IMR-90 (cell line): ENCODE data around the gene PRSS38. TPM values are rescaled to one million over a fixed set of nuclear protein-coding genes. Genes with fewer than 3 reads are reported as not detected.

Experiments used
- ATAC-seq: fragments of 200-7000 bp; cut with Tn5 transposase; 2 replicates; pipeline ENCODE4 v1.9.1; 2020; ENCODE audit warnings: low read depth, mild to moderate bottlenecking, moderate library complexity
- BruUV-seq: library from RNA; stranded (reverse); fragments of 400-500 nt; replicated peaks from 2 replicates; lab custom pipeline; 2021; lab: Mats Ljungman, UMichigan
- CTCF ChIA-PET: fragments of 300-600 bp; formaldehyde crosslinking; extraction: SDS; loops from one replicate; lab custom pipeline; 2021; ENCODE audit warnings: antibody characterized with exemption; lab: Yijun Ruan, JAX
- POLR2A ChIA-PET: fragments of 300-600 bp; sonication (Branson Sonifier 250); formaldehyde crosslinking; loops from one replicate; lab custom pipeline; 2022; ENCODE audit warnings: antibody characterized with exemption; ENCODE audit not compliant: unreplicated experiment; lab: Charles Lee
- DNase-seq: peaks from one replicate; pipeline ENCODE4 v3.0.0; 2013
- H2AFZ ChIP-seq: replicated peaks from 2 replicates; pipeline ENCODE3; 2013; ENCODE audit warnings: low read length, mild to moderate bottlenecking; ENCODE audit not compliant: poor library complexity
- H2AK5ac ChIP-seq: 2 replicates; pipeline ENCODE4 v1.6.1; 2013; ENCODE audit warnings: low read depth, low read length, inconsistent platforms
- H2AK9ac ChIP-seq: replicated peaks from 2 replicates; pipeline ENCODE3; 2013; ENCODE audit warnings: mild to moderate bottlenecking, low read depth, low read length, moderate library complexity; ENCODE audit not compliant: poor library complexity
- H2BK120ac ChIP-seq: 2 replicates; pipeline ENCODE4 v1.6.1; 2013; ENCODE audit warnings: low read depth, low read length, inconsistent platforms
- H2BK15ac ChIP-seq: 3 replicates; pipeline ENCODE4 v1.6.1; 2013; ENCODE audit warnings: low read depth, low read length, inconsistent platforms
- H2BK20ac ChIP-seq: 2 replicates; pipeline ENCODE4 v1.6.1; 2013; ENCODE audit warnings: low read depth, mild to moderate bottlenecking, inconsistent platforms, low read length, moderate library complexity
- H2BK5ac ChIP-seq: 2 replicates; pipeline ENCODE4 v1.6.1; 2013; ENCODE audit warnings: mild to moderate bottlenecking, low read depth, low read length, inconsistent platforms; ENCODE audit not compliant: poor library complexity, severe bottlenecking
- H3K14ac ChIP-seq: replicated peaks from 2 replicates; pipeline ENCODE4 v1.6.1; 2013; ENCODE audit warnings: low read depth, low read length, inconsistent platforms
- H3K18ac ChIP-seq: 2 replicates; pipeline ENCODE4 v1.6.1; 2013; ENCODE audit warnings: low read depth, low read length, control low read depth
- H3K23ac ChIP-seq: 2 replicates; pipeline ENCODE4 v1.6.1; 2013; ENCODE audit warnings: low read depth, low read length, inconsistent platforms
- H3K27ac ChIP-seq: 2 replicates; pipeline ENCODE4 v1.5.1; 2013; ENCODE audit warnings: mild to moderate bottlenecking, control low read depth, low read length; ENCODE audit not compliant: insufficient read depth
- H3K27me3 ChIP-seq: 2 replicates; pipeline ENCODE4 v1.6.1; 2013; ENCODE audit warnings: low read length; ENCODE audit not compliant: control insufficient read depth, insufficient read depth
- H3K36me3 ChIP-seq: 2 replicates; pipeline ENCODE4 v1.6.1; 2013; ENCODE audit warnings: low read length, mixed read lengths; ENCODE audit not compliant: control insufficient read depth, insufficient read depth
- H3K4ac ChIP-seq: 2 replicates; pipeline ENCODE4 v1.6.1; 2013; ENCODE audit warnings: low read depth, low read length, inconsistent platforms
- H3K4me1 ChIP-seq: 2 replicates; pipeline ENCODE4 v1.6.1; 2013; ENCODE audit warnings: low read length, mixed read lengths; ENCODE audit not compliant: control insufficient read depth, insufficient read depth
- H3K4me2 ChIP-seq: 2 replicates; pipeline ENCODE4 v1.6.1; 2013; ENCODE audit warnings: low read depth, mild to moderate bottlenecking, control low read depth, low read length, moderate library complexity
- H3K4me3 ChIP-seq: 2 replicates; pipeline ENCODE4 v1.5.1; 2013; ENCODE audit warnings: low read depth, mild to moderate bottlenecking, control low read depth, low read length, moderate library complexity; ENCODE audit not compliant: insufficient read depth
- H3K56ac ChIP-seq: 2 replicates; pipeline ENCODE4 v1.6.1; 2013; ENCODE audit warnings: low read length, inconsistent platforms; ENCODE audit not compliant: insufficient read depth; ENCODE audit errors: extremely low read depth
- H3K79me1 ChIP-seq, 2 experiments: 2 replicates each; pipeline ENCODE4 v1.6.1; 2013; ENCODE audit warnings: low read length in 2 of 2, inconsistent platforms in 1 of 2, low read depth in 1 of 2
- H3K9ac ChIP-seq: 2 replicates; pipeline ENCODE4 v1.6.1; 2013; ENCODE audit warnings: low read depth, low read length, control low read depth
- H3K9me1 ChIP-seq: 2 replicates; pipeline ENCODE4 v1.6.1; 2013; ENCODE audit warnings: low read length, inconsistent platforms; ENCODE audit not compliant: insufficient read depth
- H3K9me3 ChIP-seq: 2 replicates; pipeline ENCODE4 v1.6.1; 2013; ENCODE audit warnings: low read length; ENCODE audit not compliant: control insufficient read depth, insufficient read depth
- H4K20me1 ChIP-seq: 2 replicates; pipeline ENCODE4 v1.6.1; 2013; ENCODE audit warnings: low read length, inconsistent platforms; ENCODE audit not compliant: insufficient read depth
- H4K5ac ChIP-seq: 2 replicates; pipeline ENCODE4 v1.6.1; 2013; ENCODE audit warnings: mild to moderate bottlenecking, low read depth, low read length, control low read depth
- H4K8ac ChIP-seq, 2 experiments: 2 replicates each; pipeline ENCODE4 v1.6.1; 2013; ENCODE audit warnings: low read depth in 2 of 2, low read length in 2 of 2, control low read depth in 1 of 2, inconsistent platforms in 1 of 2
- H4K91ac ChIP-seq: 2 replicates; pipeline ENCODE4 v1.6.1; 2013; ENCODE audit warnings: low read depth, low read length, inconsistent platforms; ENCODE audit not compliant: insufficient read depth
- FOS ChIP-seq: fragments of 150-350 bp; IDR thresholded peaks from 2 replicates; pipeline ENCODE4 v1.6.1; 2016; ENCODE audit warnings: low read depth, low read length
- MAZ ChIP-seq: IDR thresholded peaks from 2 replicates; pipeline ENCODE4 v1.6.1; 2012; ENCODE audit warnings: low read depth, mild to moderate bottlenecking, low read length, improper control_type of control experiment, moderate library complexity, borderline replicate concordance
- MXI1 ChIP-seq: IDR thresholded peaks from 2 replicates; pipeline ENCODE4 v1.6.1; 2012; ENCODE audit warnings: low read depth, mild to moderate bottlenecking, low read length, moderate library complexity, borderline replicate concordance
- NFE2L2 ChIP-seq: fragments of 150-350 bp; IDR thresholded peaks from 2 replicates; pipeline ENCODE4 v1.6.1; 2016; ENCODE audit warnings: low read depth, mild to moderate bottlenecking, low read length
- POLR2A ChIP-seq: IDR thresholded peaks from 2 replicates; pipeline ENCODE4 v1.6.1; 2012; ENCODE audit warnings: mild to moderate bottlenecking, low read depth, low read length
- RCOR1 ChIP-seq: IDR thresholded peaks from 2 replicates; pipeline ENCODE4 v1.6.1; 2012; ENCODE audit warnings: mild to moderate bottlenecking, low read length, improper control_type of control experiment; ENCODE audit not compliant: insufficient replicate concordance
- RFX5 ChIP-seq: IDR thresholded peaks from 2 replicates; pipeline ENCODE4 v1.8.0; 2012; ENCODE audit warnings: low read depth, mild to moderate bottlenecking, low read length, moderate library complexity
- SMC3 ChIP-seq: fragments of 150-350 bp; IDR thresholded peaks from 2 replicates; pipeline ENCODE4 v1.6.1; 2016; ENCODE audit warnings: low read depth, mild to moderate bottlenecking, antibody characterized with exemption, low read length, moderate library complexity
- WGBS, 2 experiments: methylation state at CpG; one replicate each; pipeline versions ENCODE4 v1.1.5 to v1.1.7; 2013; ENCODE audit warnings: missing lambda C conversion rate in 2 of 2; ENCODE audit not compliant: insufficient read length in 1 of 2; ENCODE audit errors: extremely low coverage in 2 of 2; 5-methylcytosine and 5-hydroxymethylcytosine counted together
- dilution Hi-C: fragments of 300-500 bp; cut with HindIII; formaldehyde crosslinking; loops from one replicate; pipeline ENCODE4 v1.14.3; 2018; ENCODE audit warnings: low sequenced_read_pairs; ENCODE audit not compliant: unreplicated experiment
- in situ Hi-C: fragments of 300-500 bp; cut with MboI; formaldehyde crosslinking; loops from 3 replicates; pipeline ENCODE4 v1.14.3; 2019; ENCODE audit warnings: low sequenced_read_pairs, inconsistent platforms, mixed read lengths
- intact Hi-C: fragments of 100-400 bp; cut with micrococcal nuclease; formaldehyde crosslinking; loops from 2 replicates; pipeline ENCODE4 v1.10.0; 2022
- polyA plus RNA-seq, 3 experiments: library from polyadenylated mRNA; depleted of rRNA; stranded (reverse); fragments of >200 nt; gene quantifications; 2 replicates each; pipeline ENCODE4 v1.2.3, GENCODE V29; 2012; ENCODE audit warnings: low replicate concordance in 1 of 3
- total RNA-seq: library from RNA; depleted of rRNA; stranded (reverse); fragments of >200 nt; gene quantifications from 2 replicates; pipeline ENCODE4 v1.2.3, GENCODE V29; 2012
- TF ChIP-seq, protein P1 (sequence below): fragments of 150-350 bp; IDR thresholded peaks from 2 replicates; pipeline ENCODE4 v1.6.1; 2017; ENCODE audit warnings: mild to moderate bottlenecking, antibody characterized with exemption, low read length, low read depth
- TF ChIP-seq, protein P2 (sequence below): conservative IDR thresholded peaks from 2 replicates; pipeline ENCODE4 v1.5.1; 2012; ENCODE audit warnings: mild to moderate bottlenecking, low read depth, low read length, improper control_type of control experiment

PRSS38 gene
- total and polyA plus RNA-seq, 2 of the 4 experiments (the other 2 are of a cell fraction): not detected

- 89% methylated on average over 3 of the region's 12 CpGs; no CpG with 5 or more reads in 1 of the 2 experiments for WGBS, 2 experiments
- H3K56ac ChIP-seq: no peak overlapping the region
- no peak overlapping the region for H3K18ac ChIP-seq
- BruUV-seq: no TSS peak
- no peak overlapping the region for H2BK120ac ChIP-seq
- no peaks in the 10 kb centered on the region for H3K9me1 ChIP-seq
- dilution Hi-C loops (no loop called here), in situ Hi-C loops (no loop called here), intact Hi-C loops (no loop called here)
- H3K4me2 ChIP-seq: no peak overlapping the region
- ATAC-seq (no peak), DNase-seq (no peak)
- no peak overlapping the region for H3K27ac ChIP-seq
- no peak overlapping the region for H3K23ac ChIP-seq
- H2BK20ac ChIP-seq: no peak overlapping the region
- no peak overlapping the region for H4K5ac ChIP-seq
- H3K4me1 ChIP-seq: no peaks in the 10 kb centered on the region; the same call in 1 of the 2 replicates
- no peak overlapping the region for H3K4me3 ChIP-seq
- no peak overlapping the region for H2BK5ac ChIP-seq
- H3K14ac ChIP-seq: no peak overlapping the region
- TF ChIP-seq SMC3 (no peak), MXI1 (no peak), FOS (no peak), POLR2A (no peak), NFE2L2 (no peak), MAZ (no peak), RCOR1 (no peak), RFX5 (no peak)
- TF ChIP-seq, protein P1, sequence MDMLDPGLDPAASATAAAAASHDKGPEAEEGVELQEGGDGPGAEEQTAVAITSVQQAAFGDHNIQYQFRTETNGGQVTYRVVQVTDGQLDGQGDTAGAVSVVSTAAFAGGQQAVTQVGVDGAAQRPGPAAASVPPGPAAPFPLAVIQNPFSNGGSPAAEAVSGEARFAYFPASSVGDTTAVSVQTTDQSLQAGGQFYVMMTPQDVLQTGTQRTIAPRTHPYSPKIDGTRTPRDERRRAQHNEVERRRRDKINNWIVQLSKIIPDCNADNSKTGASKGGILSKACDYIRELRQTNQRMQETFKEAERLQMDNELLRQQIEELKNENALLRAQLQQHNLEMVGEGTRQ: no peak
- TF ChIP-seq, protein P2, sequence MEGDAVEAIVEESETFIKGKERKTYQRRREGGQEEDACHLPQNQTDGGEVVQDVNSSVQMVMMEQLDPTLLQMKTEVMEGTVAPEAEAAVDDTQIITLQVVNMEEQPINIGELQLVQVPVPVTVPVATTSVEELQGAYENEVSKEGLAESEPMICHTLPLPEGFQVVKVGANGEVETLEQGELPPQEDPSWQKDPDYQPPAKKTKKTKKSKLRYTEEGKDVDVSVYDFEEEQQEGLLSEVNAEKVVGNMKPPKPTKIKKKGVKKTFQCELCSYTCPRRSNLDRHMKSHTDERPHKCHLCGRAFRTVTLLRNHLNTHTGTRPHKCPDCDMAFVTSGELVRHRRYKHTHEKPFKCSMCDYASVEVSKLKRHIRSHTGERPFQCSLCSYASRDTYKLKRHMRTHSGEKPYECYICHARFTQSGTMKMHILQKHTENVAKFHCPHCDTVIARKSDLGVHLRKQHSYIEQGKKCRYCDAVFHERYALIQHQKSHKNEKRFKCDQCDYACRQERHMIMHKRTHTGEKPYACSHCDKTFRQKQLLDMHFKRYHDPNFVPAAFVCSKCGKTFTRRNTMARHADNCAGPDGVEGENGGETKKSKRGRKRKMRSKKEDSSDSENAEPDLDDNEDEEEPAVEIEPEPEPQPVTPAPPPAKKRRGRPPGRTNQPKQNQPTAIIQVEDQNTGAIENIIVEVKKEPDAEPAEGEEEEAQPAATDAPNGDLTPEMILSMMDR: no peak
- H3K27me3 ChIP-seq: no peaks in the 10 kb centered on the region; the same call in 1 of the 2 replicates
- H3K79me1 ChIP-seq: no peaks in the 10 kb centered on the region
- H2AK5ac ChIP-seq: no peak overlapping the region
- H3K4ac ChIP-seq: no peak overlapping the region
- H2AFZ ChIP-seq: peak overlapping the region; percentile 32
- no peak overlapping the region for H3K9ac ChIP-seq
- POLR2A ChIA-PET: no interaction called here
- no peak overlapping the region for H4K91ac ChIP-seq
- H2AK9ac ChIP-seq: no peak overlapping the region
- no peak overlapping the region for H2BK15ac ChIP-seq
- H4K8ac ChIP-seq: no peak overlapping the region
- CTCF ChIA-PET: no interaction called here
- no peaks in the 10 kb centered on the region for H4K20me1 ChIP-seq
- H3K9me3 ChIP-seq: no peaks in the 10 kb centered on the region
- H3K36me3 ChIP-seq: no peaks in the 10 kb centered on the region
Measured at GRCh38 chr1:227894831-227895451, 79.5 kb downstream of the PRSS38 start.
